ENCODE measurements around the gene A1CF.

DNA sequence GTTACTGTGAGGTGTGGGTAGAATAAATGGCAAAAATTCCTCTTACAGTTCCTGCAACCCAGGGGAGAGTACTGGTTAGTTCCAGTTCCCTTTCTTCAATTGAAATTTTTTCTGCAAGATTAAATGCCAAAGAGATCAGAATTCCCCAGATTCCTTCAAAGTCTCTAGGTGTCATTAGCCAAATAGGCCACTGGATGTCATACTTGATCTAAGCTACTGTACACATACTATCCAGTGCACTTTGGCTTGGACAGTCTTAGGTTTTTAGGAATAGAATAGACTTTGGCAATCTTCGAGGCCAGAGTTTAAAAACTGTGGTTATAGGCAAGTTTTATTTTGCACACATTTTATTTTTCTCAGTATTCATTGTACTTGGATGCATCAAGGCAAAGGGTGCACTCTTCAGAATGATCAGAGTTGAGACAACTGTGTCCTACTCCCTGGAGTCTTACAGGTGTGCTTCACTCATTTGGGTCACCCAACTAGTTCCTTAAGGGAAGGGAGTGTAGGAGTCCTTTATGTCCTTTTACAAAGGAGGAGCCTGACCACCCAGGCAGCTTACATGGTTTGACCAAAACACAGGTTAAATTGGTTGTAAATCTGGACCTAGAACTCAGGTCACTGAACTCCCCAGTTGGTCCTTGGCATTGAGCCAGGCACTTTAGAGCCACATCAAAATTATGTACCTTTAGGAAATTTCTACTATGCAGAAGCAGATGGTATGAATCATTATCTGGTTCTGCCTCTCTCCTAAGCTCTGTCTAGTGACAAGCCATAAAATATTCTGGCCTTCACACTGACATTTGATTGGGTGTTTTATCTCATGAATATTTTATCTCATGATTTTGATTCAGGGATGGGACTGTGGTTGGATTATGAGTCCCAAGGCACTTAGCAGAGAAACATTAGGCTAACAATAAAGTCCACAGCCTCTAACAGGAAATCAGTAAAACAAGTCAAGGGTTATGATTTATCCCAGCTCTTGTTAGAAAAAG, 96.2 kb downstream of the A1CF start:
- TF ChIP-seq, protein P1, sequence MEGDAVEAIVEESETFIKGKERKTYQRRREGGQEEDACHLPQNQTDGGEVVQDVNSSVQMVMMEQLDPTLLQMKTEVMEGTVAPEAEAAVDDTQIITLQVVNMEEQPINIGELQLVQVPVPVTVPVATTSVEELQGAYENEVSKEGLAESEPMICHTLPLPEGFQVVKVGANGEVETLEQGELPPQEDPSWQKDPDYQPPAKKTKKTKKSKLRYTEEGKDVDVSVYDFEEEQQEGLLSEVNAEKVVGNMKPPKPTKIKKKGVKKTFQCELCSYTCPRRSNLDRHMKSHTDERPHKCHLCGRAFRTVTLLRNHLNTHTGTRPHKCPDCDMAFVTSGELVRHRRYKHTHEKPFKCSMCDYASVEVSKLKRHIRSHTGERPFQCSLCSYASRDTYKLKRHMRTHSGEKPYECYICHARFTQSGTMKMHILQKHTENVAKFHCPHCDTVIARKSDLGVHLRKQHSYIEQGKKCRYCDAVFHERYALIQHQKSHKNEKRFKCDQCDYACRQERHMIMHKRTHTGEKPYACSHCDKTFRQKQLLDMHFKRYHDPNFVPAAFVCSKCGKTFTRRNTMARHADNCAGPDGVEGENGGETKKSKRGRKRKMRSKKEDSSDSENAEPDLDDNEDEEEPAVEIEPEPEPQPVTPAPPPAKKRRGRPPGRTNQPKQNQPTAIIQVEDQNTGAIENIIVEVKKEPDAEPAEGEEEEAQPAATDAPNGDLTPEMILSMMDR (IDR thresholded peaks at IDR 0.05) = no peak
- no peak for TF ChIP-seq EP300 (IDR thresholded peaks at IDR 0.05)
- no peak for TF ChIP-seq POLR2A (IDR thresholded peaks at IDR 0.05)

Measured in ovary (tissue), 3 donors.